ENCODE data around the gene POU2AF2. TPM values are rescaled to one million over a fixed set of nuclear protein-coding genes. Genes with fewer than 3 reads are reported as not detected.

The POU2AF2 gene
- total RNA-seq, 1 donor from 2014 or later: not detected

- peaks cover 41% of the 10 kb centered on the region for H3K4me1 Mint-ChIP-seq
- DNase-seq: no peak
- ATAC-seq (ENCODE audit: low read depth): no peak
- ChIA-PET CTCF (interaction anchor here (0.7 to 1.5 kb wide), 4 partner anchors 19 to 127 kb away, joined by 3 to 4 read pairs (median 3); no protein-coding TSS in a partner anchor), POLR2A (interaction anchor here (1.7 kb wide), 1 partner anchor 116 kb away, joined by 3 read pairs; no protein-coding TSS in a partner anchor)
- peaks cover 11% of the 10 kb centered on the region for H3K27me3 Mint-ChIP-seq
- TF ChIP-seq, protein P1, sequence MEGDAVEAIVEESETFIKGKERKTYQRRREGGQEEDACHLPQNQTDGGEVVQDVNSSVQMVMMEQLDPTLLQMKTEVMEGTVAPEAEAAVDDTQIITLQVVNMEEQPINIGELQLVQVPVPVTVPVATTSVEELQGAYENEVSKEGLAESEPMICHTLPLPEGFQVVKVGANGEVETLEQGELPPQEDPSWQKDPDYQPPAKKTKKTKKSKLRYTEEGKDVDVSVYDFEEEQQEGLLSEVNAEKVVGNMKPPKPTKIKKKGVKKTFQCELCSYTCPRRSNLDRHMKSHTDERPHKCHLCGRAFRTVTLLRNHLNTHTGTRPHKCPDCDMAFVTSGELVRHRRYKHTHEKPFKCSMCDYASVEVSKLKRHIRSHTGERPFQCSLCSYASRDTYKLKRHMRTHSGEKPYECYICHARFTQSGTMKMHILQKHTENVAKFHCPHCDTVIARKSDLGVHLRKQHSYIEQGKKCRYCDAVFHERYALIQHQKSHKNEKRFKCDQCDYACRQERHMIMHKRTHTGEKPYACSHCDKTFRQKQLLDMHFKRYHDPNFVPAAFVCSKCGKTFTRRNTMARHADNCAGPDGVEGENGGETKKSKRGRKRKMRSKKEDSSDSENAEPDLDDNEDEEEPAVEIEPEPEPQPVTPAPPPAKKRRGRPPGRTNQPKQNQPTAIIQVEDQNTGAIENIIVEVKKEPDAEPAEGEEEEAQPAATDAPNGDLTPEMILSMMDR (IDR thresholded peaks at IDR 0.05): no peak
- peaks cover 3% of the 10 kb centered on the region for H3K36me3 Mint-ChIP-seq (ENCODE audit: low read depth)
- H3K9me3 Mint-ChIP-seq: no peaks in the 10 kb centered on the region
- H3K4me3 Mint-ChIP-seq: no peak overlapping the region
- intact Hi-C loops (cut with micrococcal nuclease): loop anchor here (5.0 kb wide), 1 partner anchor 46 kb away; no protein-coding TSS in a partner anchor
- no peak overlapping the region for H3K27ac Mint-ChIP-seq
Observed at GRCh38 chr11:111301842-111302118, 56.3 kb downstream of the POU2AF2 start.

DNA sequence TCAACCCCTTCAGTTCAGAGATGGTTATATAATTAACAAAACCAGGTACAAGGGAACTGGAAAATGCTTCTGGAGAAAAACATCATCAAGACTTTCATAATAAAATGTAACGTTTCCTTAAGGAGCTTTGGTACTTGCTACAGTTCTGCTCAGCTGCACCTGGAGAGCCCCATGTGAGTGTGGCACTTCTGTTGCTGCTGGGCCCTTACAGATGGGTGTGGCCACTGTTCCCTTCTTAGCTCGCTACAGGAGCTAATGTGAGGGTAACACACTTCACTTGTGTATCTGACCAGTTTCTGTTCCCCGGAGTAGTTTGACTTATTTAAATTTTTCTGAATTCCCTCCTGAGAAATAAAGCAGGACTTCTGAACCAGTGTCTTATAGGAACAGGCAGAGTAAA is 56.8 kb downstream of the POU2AF2 start:
- Mint-ChIP-seq H3K4me1 (peaks cover 41% of the 10 kb centered on the region), H3K4me3 (no peak overlapping the region), H3K9me3 (no peaks in the 10 kb centered on the region), H3K27ac (no peak overlapping the region), H3K36me3 (ENCODE audit: low read depth) (peaks cover 8% of the 10 kb centered on the region), H3K27me3 (peaks cover 9% of the 10 kb centered on the region)
- ATAC-seq (ENCODE audit: low read depth) (no peak), DNase-seq (no peak)
- ChIA-PET CTCF (interaction anchor here (0.7 to 1.5 kb wide), 4 partner anchors 20 to 126 kb away, joined by 3 to 4 read pairs (median 3); no protein-coding TSS in a partner anchor), POLR2A (interaction anchor here (1.7 kb wide), 1 partner anchor 116 kb away, joined by 3 read pairs; no protein-coding TSS in a partner anchor)
- TF ChIP-seq, protein P1 (IDR thresholded peaks at IDR 0.05): no peak
- intact Hi-C loops (cut with micrococcal nuclease): loop anchor here (5.0 kb wide), 1 partner anchor 45 kb away; no protein-coding TSS in a partner anchor

DNA sequence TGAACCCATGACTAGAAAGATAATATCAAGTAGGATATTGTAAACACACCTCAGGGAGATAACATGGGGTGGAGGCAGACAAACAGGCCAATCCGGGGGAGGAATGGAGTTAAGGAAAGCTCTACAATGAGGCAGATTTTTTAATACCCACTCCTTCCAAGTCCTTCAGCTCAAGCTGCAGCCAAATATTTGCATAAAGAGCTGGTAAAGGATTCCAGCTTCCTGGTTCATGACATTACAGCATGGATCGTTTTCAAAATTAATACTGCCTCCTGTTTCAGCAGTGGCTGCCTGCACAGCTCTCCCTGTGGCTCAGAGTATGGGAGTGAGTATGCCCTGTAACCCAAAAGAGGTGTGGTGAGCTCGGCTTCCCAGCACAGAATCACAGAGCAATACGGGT is 57.9 kb downstream of the POU2AF2 start:
- Mint-ChIP-seq H3K27me3 (peaks cover 3% of the 10 kb centered on the region), H3K27ac (no peak overlapping the region), H3K9me3 (no peaks in the 10 kb centered on the region), H3K36me3 (ENCODE audit: low read depth) (peaks cover 14% of the 10 kb centered on the region), H3K4me3 (no peak overlapping the region), H3K4me1 (peaks cover 35% of the 10 kb centered on the region)
- DNase-seq (no peak), ATAC-seq (ENCODE audit: low read depth) (no peak)
- POLR2A ChIA-PET: no interaction called here
- intact Hi-C loops (cut with micrococcal nuclease): loop anchor here (5.0 kb wide), 1 partner anchor 44 kb away; no protein-coding TSS in a partner anchor
- TF ChIP-seq, protein P1 (IDR thresholded peaks at IDR 0.05): no peak
- CTCF ChIA-PET: interaction anchor here (1.4 kb wide), 1 partner anchor 143 kb away, joined by 3 read pairs; no protein-coding TSS in a partner anchor

DNA sequence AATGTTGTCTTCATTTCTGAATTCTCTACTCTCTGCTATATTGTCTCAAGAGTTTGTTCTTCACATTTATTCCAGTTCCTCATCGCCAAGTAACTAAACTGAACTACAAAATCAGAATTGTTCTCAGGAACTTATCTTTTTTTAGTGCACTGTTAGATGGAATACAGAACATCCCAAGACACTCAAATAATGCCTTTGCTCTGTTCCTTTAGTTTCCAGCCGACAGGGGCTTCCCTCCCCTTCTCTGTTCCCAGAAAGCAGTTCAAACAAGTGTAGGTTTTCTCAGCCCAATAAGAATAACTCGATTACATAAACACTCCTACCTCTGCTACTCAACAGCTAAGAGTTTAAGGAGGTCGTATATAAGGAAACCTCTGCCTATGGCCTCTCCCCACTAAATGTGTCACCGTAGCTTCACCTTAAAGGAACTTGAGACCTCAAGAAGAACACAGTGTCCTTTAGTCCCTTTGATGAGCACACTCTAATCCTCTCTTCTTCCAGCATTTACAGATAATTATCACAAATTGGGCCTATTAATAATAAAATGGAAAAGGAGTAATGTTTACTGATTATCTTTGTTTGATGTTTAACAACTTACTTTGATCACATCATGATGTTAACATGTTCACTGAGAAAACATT is 59.8 kb downstream of the POU2AF2 start:
- Mint-ChIP-seq H3K4me3 (no peak overlapping the region), H3K27me3 (peaks cover 3% of the 10 kb centered on the region), H3K36me3 (ENCODE audit: low read depth) (peaks cover 14% of the 10 kb centered on the region), H3K4me1 (peaks cover 27% of the 10 kb centered on the region), H3K27ac (no peak overlapping the region), H3K9me3 (no peaks in the 10 kb centered on the region)
- ChIA-PET POLR2A (no interaction called here), CTCF (no interaction called here)
- TF ChIP-seq, protein P1 (IDR thresholded peaks at IDR 0.05): no peak
- ATAC-seq (ENCODE audit: low read depth) (no peak), DNase-seq (no peak)
- intact Hi-C loops (cut with micrococcal nuclease): no loop called here

GRCh38 chr11:111305876-111306275 is 60.4 kb downstream of the POU2AF2 start:
- ATAC-seq (ENCODE audit: low read depth): no peak
- peaks cover 3% of the 10 kb centered on the region for H3K27me3 Mint-ChIP-seq
- intact Hi-C loops (cut with micrococcal nuclease): no loop called here
- peaks cover 21% of the 10 kb centered on the region for H3K4me1 Mint-ChIP-seq
- ChIA-PET CTCF (no interaction called here), POLR2A (no interaction called here)
- H3K9me3 Mint-ChIP-seq: no peaks in the 10 kb centered on the region
- H3K27ac Mint-ChIP-seq: no peak overlapping the region
- H3K36me3 Mint-ChIP-seq (ENCODE audit: low read depth): peaks cover 14% of the 10 kb centered on the region
- H3K4me3 Mint-ChIP-seq: no peak overlapping the region
- no peak for DNase-seq
- TF ChIP-seq, protein P1 (IDR thresholded peaks at IDR 0.05): no peak
